Breast epithelium (tissue), 4 donors: ENCODE measurements around the gene CDC42SE2. TPM values are rescaled to one million over a fixed set of nuclear protein-coding genes. Genes with fewer than 3 reads are reported as not detected.

ENCODE experiments used
- DNase-seq, 2 donors: peaks; one replicate each; pipeline ENCODE4 v3.0.0-alpha.2; 2019; ENCODE audit warnings: low spot score in 2 of 2
- H3K27ac ChIP-seq, 2 donors: fragments of 200-600 bp; sonication (generic) in 1 of 2; one replicate each; pipeline ENCODE4 v1.5.1; 2016 to 2019; ENCODE audit warnings: mild to moderate bottlenecking in 1 of 2
- H3K27me3 ChIP-seq, 2 donors: fragments of 200-600 bp; sonication (generic) in 1 of 2; one replicate each; pipeline versions ENCODE4 v1.5.1 to v1.6.0; 2017 to 2019; ENCODE audit warnings: control low read depth in 1 of 2, mild to moderate bottlenecking in 1 of 2
- H3K36me3 ChIP-seq: fragments of 200-600 bp; one replicate; pipeline ENCODE4 v1.5.1; 2019
- H3K4me1 ChIP-seq, 2 donors: fragments of 200-600 bp; sonication (generic); one replicate each; pipeline ENCODE4 v1.5.1; 2016 to 2019; ENCODE audit warnings: control low read depth in 1 of 2
- H3K4me3 ChIP-seq, 3 donors: fragments of 200-600 bp; sonication (generic); 1 replicate in 2 of 3; 2 replicates in 1 of 3; pipeline ENCODE4 v1.5.1; 2016 to 2019; ENCODE audit warnings: mild to moderate bottlenecking in 3 of 3, moderate library complexity in 2 of 3
- H3K9me3 ChIP-seq, 2 donors: fragments of 200-600 bp; sonication (generic) in 1 of 2; one replicate each; pipeline ENCODE4 v1.5.1; 2016 to 2019; ENCODE audit warnings: control low read depth in 1 of 2
- POLR2A ChIP-seq: fragments of 450-650 bp; IDR thresholded peaks from one replicate; pipeline ENCODE4 v1.6.1; 2016; ENCODE audit warnings: antibody characterized with exemption, mild to moderate bottlenecking, moderate library complexity
- POLR2AphosphoS5 ChIP-seq, 3 donors: sonication (generic); formaldehyde crosslinking; IDR thresholded peaks; one replicate each; pipeline ENCODE4 v1.6.1; 2017; ENCODE audit warnings: antibody characterized with exemption in 3 of 3
- intact Hi-C: fragments of 100-400 bp; cut with DNase I; formaldehyde crosslinking; loops from one replicate; pipeline ENCODE4 v1.15.1; 2023; ENCODE audit warnings: low total_unique reads
- total RNA-seq, 3 donors: library from RNA; depleted of rRNA; stranded (reverse); fragments of >200 nt; gene quantifications; one replicate each; pipeline ENCODE4 v1.1.0, GENCODE V29; 2016
- TF ChIP-seq, protein P1 (sequence below), 3 donors: fragments of 450-650 bp; IDR thresholded peaks; one replicate each; pipeline ENCODE4 v1.5.1; 2016 to 2017; ENCODE audit warnings: antibody characterized with exemption in 3 of 3, mild to moderate bottlenecking in 3 of 3, moderate library complexity in 3 of 3

Gene CDC42SE2
- total RNA-seq, 3 donors from 2014 or later = 39.4 to 82.8 (median 41.0) TPM

DNA sequence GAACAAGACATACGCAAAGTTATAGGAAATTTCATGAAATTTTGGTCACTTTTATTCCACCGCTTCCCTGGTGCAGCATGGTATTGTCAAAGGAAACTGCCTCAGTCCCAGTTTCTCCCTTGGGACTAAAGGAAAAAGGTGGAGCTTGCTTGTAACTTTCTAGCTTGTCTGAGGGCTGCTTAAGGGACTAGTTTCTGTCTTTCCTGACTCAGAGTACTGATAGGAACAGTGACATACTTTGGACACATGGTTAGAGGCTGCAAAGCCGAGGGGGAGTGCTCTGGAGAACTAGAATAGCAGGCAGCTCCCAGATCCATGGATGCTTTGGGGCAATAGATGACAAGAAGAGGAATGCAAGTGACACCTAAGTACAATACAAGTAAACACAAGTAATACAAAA is 136.7 kb downstream of the CDC42SE2 start:
- Histone ChIP-seq H3K27ac (no peak overlapping the region), H3K4me3 (no peak overlapping the region), H3K9me3 (peaks cover 0 to 12% of the 10 kb centered on the region in 2 donors), H3K4me1 (no peaks in the 10 kb centered on the region), H3K36me3 (no peaks in the 10 kb centered on the region), H3K27me3 (no peaks in the 10 kb centered on the region)
- intact Hi-C loops = no loop called here
- TF ChIP-seq POLR2A (no peak), POLR2AphosphoS5 (IDR thresholded peaks at IDR 0.05) (no peak)
- TF ChIP-seq, protein P1, sequence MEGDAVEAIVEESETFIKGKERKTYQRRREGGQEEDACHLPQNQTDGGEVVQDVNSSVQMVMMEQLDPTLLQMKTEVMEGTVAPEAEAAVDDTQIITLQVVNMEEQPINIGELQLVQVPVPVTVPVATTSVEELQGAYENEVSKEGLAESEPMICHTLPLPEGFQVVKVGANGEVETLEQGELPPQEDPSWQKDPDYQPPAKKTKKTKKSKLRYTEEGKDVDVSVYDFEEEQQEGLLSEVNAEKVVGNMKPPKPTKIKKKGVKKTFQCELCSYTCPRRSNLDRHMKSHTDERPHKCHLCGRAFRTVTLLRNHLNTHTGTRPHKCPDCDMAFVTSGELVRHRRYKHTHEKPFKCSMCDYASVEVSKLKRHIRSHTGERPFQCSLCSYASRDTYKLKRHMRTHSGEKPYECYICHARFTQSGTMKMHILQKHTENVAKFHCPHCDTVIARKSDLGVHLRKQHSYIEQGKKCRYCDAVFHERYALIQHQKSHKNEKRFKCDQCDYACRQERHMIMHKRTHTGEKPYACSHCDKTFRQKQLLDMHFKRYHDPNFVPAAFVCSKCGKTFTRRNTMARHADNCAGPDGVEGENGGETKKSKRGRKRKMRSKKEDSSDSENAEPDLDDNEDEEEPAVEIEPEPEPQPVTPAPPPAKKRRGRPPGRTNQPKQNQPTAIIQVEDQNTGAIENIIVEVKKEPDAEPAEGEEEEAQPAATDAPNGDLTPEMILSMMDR (IDR thresholded peaks at IDR 0.05) = no peak
- DNase-seq = no peak

DNA sequence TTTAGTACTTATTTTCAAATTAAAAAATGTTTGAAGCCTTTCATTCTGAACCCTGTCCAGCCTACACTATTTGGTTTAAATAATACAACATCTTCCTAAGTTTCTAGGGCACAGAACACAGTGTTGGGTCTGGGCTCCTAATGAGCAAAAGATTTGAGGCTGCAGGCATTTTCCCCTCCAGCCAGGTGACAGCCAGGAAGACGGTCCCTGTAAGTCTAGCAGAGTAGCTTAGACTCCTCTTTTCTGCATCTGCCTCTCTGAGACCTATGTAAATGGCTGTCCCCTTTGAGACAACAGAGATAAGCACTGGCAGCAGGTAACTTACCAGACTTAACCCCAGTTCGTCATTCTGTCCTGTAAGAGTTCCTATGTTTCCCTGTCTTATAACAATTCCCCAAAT is 141.8 kb downstream of the CDC42SE2 start:
- no peak for DNase-seq
- intact Hi-C loops = no loop called here
- no peaks in the 10 kb centered on the region for H3K36me3 ChIP-seq

DNA sequence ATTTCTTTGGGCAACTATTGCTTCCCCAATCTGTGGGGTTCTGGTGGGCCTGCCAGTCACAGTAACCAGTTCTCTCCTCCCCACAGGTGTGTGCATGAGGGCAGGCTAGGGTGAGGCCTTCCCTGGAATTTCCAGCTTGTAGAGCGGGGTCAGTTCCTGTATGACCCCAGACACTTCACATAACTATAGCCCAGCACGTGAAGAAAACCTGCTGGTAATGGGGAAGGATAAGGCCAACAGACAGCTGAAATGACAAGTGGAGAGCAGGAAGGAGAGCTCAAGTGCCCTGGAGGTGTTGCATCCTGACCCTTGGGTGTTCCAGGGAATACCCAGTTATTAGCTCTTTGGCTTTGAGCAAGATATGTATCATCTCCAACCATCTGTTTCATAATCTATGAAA is 142.2 kb downstream of the CDC42SE2 start:
- Histone ChIP-seq H3K4me1 (no peaks in the 10 kb centered on the region), H3K4me3 (no peak overlapping the region), H3K9me3 (peaks cover 0 to 12% of the 10 kb centered on the region in 2 donors), H3K27me3 (no peaks in the 10 kb centered on the region), H3K36me3 (no peaks in the 10 kb centered on the region), H3K27ac (no peak overlapping the region)
- intact Hi-C loops = no loop called here
- TF ChIP-seq, protein P1 (IDR thresholded peaks at IDR 0.05) = no peak
- TF ChIP-seq POLR2A = no peak
- no peak for DNase-seq

More for the DNA sequence above, 141.8 kb downstream of the CDC42SE2 start:
- peaks cover 0 to 12% of the 10 kb centered on the region in 2 donors for H3K9me3 ChIP-seq
- no peaks in the 10 kb centered on the region for H3K27me3 ChIP-seq
- H3K4me1 ChIP-seq = no peaks in the 10 kb centered on the region
- H3K4me3 ChIP-seq = no peak overlapping the region
- no peak overlapping the region for H3K27ac ChIP-seq
- TF ChIP-seq POLR2AphosphoS5 (IDR thresholded peaks at IDR 0.05) (no peak), POLR2A (no peak)
- TF ChIP-seq, protein P1 (IDR thresholded peaks at IDR 0.05) = no peak

DNA sequence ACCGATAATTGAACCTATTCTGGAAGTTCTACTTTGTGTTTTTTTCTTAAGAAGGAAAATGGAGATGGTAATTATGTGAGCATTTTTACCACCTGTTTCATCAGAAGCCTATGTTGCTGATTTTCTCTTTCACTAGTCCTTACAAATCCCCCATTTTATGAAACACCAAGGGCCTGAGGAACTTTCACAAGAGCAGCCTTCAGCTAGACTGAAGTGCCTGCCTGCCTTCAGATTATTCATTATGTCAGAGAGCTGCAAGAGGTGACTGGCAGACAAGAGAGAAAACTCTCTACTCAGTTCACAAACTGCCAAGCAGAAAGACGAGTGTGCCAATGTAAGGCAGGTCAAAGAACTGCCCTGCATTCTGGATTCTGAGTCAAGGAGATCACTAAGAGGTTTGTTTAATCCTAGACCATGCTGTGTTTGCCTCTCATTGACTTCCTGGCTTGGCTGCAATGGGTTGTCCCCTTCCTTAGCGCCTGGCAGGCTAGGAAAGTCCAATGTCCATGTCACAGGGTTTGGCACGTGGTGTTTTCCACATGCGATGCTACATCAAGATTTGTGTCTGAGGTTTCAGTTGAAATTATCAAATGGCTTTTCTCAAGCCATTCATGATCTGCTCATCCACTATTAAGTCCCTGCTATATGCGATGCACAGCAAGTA is 143.3 kb downstream of the CDC42SE2 start:
- no peaks in the 10 kb centered on the region for H3K27me3 ChIP-seq
- no peaks in the 10 kb centered on the region for H3K36me3 ChIP-seq
- no peak overlapping the region for H3K27ac ChIP-seq
- H3K9me3 ChIP-seq = peaks cover 0 to 12% of the 10 kb centered on the region in 2 donors
- H3K4me3 ChIP-seq = no peak overlapping the region
- TF ChIP-seq POLR2AphosphoS5 (IDR thresholded peaks at IDR 0.05) (no peak), POLR2A (no peak)
- TF ChIP-seq, protein P1 (IDR thresholded peaks at IDR 0.05) = no peak
- intact Hi-C loops = no loop called here
- no peaks in the 10 kb centered on the region for H3K4me1 ChIP-seq
- DNase-seq = no peak

DNA sequence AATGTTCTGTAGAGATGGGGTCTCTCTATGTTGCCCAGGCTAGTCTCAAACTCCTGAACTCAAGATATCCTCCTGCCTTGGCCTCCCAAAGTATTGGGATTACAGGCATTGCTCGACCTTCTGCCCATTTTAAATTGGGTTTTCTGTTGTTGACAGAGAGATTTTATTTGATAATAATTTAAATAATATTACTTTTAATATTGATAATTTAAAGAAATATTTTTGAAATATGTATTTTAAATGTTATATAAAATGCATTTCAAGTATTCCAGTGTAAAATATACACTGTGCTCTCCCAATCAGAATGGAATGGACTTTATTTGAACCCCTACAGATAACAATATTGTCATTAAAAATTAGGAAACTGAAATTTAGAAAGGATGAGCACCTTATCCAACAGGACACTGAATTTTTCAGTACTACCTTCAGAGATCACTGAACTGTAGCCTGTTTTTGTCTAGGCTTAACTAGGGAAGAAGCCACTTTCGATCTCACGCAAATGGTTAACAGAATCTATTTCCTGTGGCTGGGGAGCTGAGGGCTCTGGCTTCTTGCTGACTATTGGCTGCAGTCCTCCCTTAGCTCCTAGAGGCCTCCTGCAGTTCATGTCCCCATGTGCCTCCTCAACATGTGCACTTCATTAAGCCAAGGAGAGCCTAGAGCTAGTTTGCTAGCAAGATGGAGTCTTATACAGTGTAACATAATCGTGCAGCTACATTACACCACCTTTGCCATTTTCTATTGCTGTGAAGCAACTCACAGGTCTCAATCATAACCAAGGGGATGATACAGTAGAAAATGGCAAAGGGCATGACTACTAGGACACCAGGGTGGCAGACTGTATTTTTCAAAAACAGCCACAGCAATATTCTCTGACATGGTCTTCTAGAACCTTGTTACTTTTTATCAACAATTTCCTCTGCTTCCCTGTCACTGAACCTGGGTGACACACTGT is 150.0 kb downstream of the CDC42SE2 start:
- intact Hi-C loops = no loop called here
- no peak for DNase-seq
- H3K9me3 ChIP-seq = no peaks in the 10 kb centered on the region
- no peaks in the 10 kb centered on the region for H3K27me3 ChIP-seq
- TF ChIP-seq, protein P1 (IDR thresholded peaks at IDR 0.05) = no peak
- no peak for TF ChIP-seq POLR2A
- no peak for TF ChIP-seq POLR2AphosphoS5 (IDR thresholded peaks at IDR 0.05)
- no peak overlapping the region for H3K4me3 ChIP-seq
- H3K4me1 ChIP-seq = no peaks in the 10 kb centered on the region
- H3K36me3 ChIP-seq = no peaks in the 10 kb centered on the region
- H3K27ac ChIP-seq = no peak overlapping the region
